Subcutaneous abdominal adipose tissue (tissue), 5 donors: ENCODE data around the gene OCA2.

ENCODE experiments used
- H3K27ac ChIP-seq: one replicate; pipeline ENCODE4 v1.7.0; 2013; ENCODE audit warnings: low read depth, mild to moderate bottlenecking, inconsistent platforms, low read length, moderate library complexity
- H3K27me3 ChIP-seq, 5 donors: one replicate each; pipeline ENCODE4 v1.7.0; 2013; ENCODE audit warnings: low read length in 5 of 5, inconsistent platforms in 1 of 5; ENCODE audit not compliant: control insufficient read depth in 5 of 5, insufficient read depth in 4 of 5
- H3K36me3 ChIP-seq, 5 donors: one replicate each; pipeline ENCODE4 v1.7.0; 2013; ENCODE audit warnings: low read length in 5 of 5; ENCODE audit not compliant: control insufficient read depth in 5 of 5, insufficient read depth in 5 of 5
- H3K4me1 ChIP-seq, 5 donors: one replicate each; pipeline ENCODE4 v1.7.0; 2013; ENCODE audit warnings: low read length in 5 of 5, mild to moderate bottlenecking in 3 of 5, moderate library complexity in 1 of 5; ENCODE audit not compliant: control insufficient read depth in 5 of 5, insufficient read depth in 5 of 5
- H3K4me3 ChIP-seq, 5 donors: one replicate each; pipeline ENCODE4 v1.7.0; 2013; ENCODE audit warnings: low read length in 5 of 5, low read depth in 1 of 5
- H3K9ac ChIP-seq, 5 donors: one replicate each; pipeline ENCODE4 v1.7.0; 2013; ENCODE audit warnings: low read length in 5 of 5, mild to moderate bottlenecking in 4 of 5, moderate library complexity in 3 of 5
- H3K9me3 ChIP-seq, 5 donors: one replicate each; pipeline ENCODE4 v1.7.0; 2013; ENCODE audit warnings: low read length in 5 of 5; ENCODE audit not compliant: control insufficient read depth in 5 of 5
- donor health status: healthy.
- donor health status: healthy.
- donor health status: healthy.
- donor health status: healthy.
- donor health status: healthy.

OCA2 gene

GRCh38 chr15:28098360-28098765, 752 bp downstream of the OCA2 start:
- H3K4me1 ChIP-seq = peaks cover 4 to 43% (median 36%) of the 10 kb centered on the region in 5 donors
- H3K27ac ChIP-seq = no peak overlapping the region
- no peak overlapping the region for H3K4me3 ChIP-seq
- peaks cover 0 to 3% (median 0%) of the 10 kb centered on the region in 5 donors for H3K9me3 ChIP-seq
- H3K27me3 ChIP-seq = peaks cover 21 to 77% (median 61%) of the 10 kb centered on the region in 5 donors
- no peak overlapping the region for H3K9ac ChIP-seq
- no peaks in the 10 kb centered on the region for H3K36me3 ChIP-seq

GRCh38 chr15:28097656-28098359, 1.3 kb downstream of the OCA2 start:
- Histone ChIP-seq H3K9me3 (peaks cover 0 to 3% (median 0%) of the 10 kb centered on the region in 5 donors), H3K9ac (no peak overlapping the region), H3K4me1 (peaks cover 4 to 43% (median 36%) of the 10 kb centered on the region in 5 donors), H3K36me3 (no peaks in the 10 kb centered on the region), H3K27me3 (peaks cover 22 to 75% (median 62%) of the 10 kb centered on the region in 5 donors), H3K27ac (no peak overlapping the region), H3K4me3 (no peak overlapping the region)

- Histone ChIP-seq H3K36me3 (no peaks in the 10 kb centered on the region), H3K9me3 (peaks cover 0 to under 1% (median 0%) of the 10 kb centered on the region in 5 donors), H3K4me1 (peaks cover 4 to 43% (median 36%) of the 10 kb centered on the region in 5 donors), H3K9ac (peak overlapping the region in 2 of 5 donors; percentile 48 to 67), H3K4me3 (peak overlapping the region; percentile 7 to 69 (median 65)), H3K27me3 (peaks cover 22 to 71% (median 62%) of the 10 kb centered on the region in 5 donors), H3K27ac (no peak overlapping the region)
These were observed 2.3 kb downstream of the OCA2 start for GRCh38 chr15:28096670-28097431.

GRCh38 chr15:28096411-28096669, 2.8 kb downstream of the OCA2 start:
- H3K27ac ChIP-seq = no peak overlapping the region
- peaks cover 1 to 5% (median 3%) of the 10 kb centered on the region in 5 donors for H3K9me3 ChIP-seq
- no peaks in the 10 kb centered on the region for H3K36me3 ChIP-seq
- H3K9ac ChIP-seq = peak overlapping the region in 3 of 5 donors; percentile 23 to 67 (median 48)
- peaks cover 4 to 43% (median 36%) of the 10 kb centered on the region in 5 donors for H3K4me1 ChIP-seq
- peaks cover 22 to 72% (median 62%) of the 10 kb centered on the region in 5 donors for H3K27me3 ChIP-seq
- H3K4me3 ChIP-seq = peak overlapping the region; percentile 7 to 69 (median 65)

GRCh38 chr15:28094732-28095521, 4.2 kb downstream of the OCA2 start:
- peaks cover 18 to 60% (median 48%) of the 10 kb centered on the region in 5 donors for H3K27me3 ChIP-seq

GRCh38 chr15:28093752-28094535, 5.2 kb downstream of the OCA2 start:
- Histone ChIP-seq H3K9me3 (peaks cover 7 to 12% (median 9%) of the 10 kb centered on the region in 5 donors), H3K27me3 (peaks cover 18 to 52% (median 41%) of the 10 kb centered on the region in 5 donors), H3K9ac (no peak overlapping the region), H3K4me1 (peaks cover 4 to 36% (median 34%) of the 10 kb centered on the region in 5 donors), H3K36me3 (no peaks in the 10 kb centered on the region), H3K4me3 (no peak overlapping the region), H3K27ac (no peak overlapping the region)

More at GRCh38 chr15:28094732-28095521, 4.2 kb downstream of the OCA2 start:
- H3K27ac ChIP-seq = no peak overlapping the region
- H3K4me3 ChIP-seq = peak overlapping the region; percentile 61 to 79 (median 66)
- peaks cover 4 to 43% (median 36%) of the 10 kb centered on the region in 5 donors for H3K4me1 ChIP-seq
- no peaks in the 10 kb centered on the region for H3K36me3 ChIP-seq
- H3K9me3 ChIP-seq = peaks cover 7 to 12% (median 9%) of the 10 kb centered on the region in 5 donors
- H3K9ac ChIP-seq = peak overlapping the region in 1 of 5 donors; percentile 46

- peaks cover 14 to 29% (median 23%) of the 10 kb centered on the region in 5 donors for H3K27me3 ChIP-seq
- peaks cover 4 to 23% (median 21%) of the 10 kb centered on the region in 5 donors for H3K4me1 ChIP-seq
- no peaks in the 10 kb centered on the region for H3K36me3 ChIP-seq
- H3K27ac ChIP-seq = no peak overlapping the region
- H3K4me3 ChIP-seq = no peak overlapping the region
- peaks cover 7 to 12% (median 9%) of the 10 kb centered on the region in 5 donors for H3K9me3 ChIP-seq
- no peak overlapping the region for H3K9ac ChIP-seq
These were observed 7.8 kb downstream of the OCA2 start for GRCh38 chr15:28091313-28091712.

- Histone ChIP-seq H3K4me1 (peaks cover 0 to 6% (median 0%) of the 10 kb centered on the region in 5 donors), H3K9ac (no peak overlapping the region), H3K36me3 (no peaks in the 10 kb centered on the region), H3K9me3 (peaks cover 6 to 14% (median 7%) of the 10 kb centered on the region in 5 donors), H3K27ac (no peak overlapping the region), H3K4me3 (no peak overlapping the region), H3K27me3 (peaks cover 0 to 2% (median 0%) of the 10 kb centered on the region in 5 donors)
These were observed 12.9 kb downstream of the OCA2 start for GRCh38 chr15:28086175-28086703.
